Activated T-cell treated with anti-CD3 and anti-CD28 coated beads for 4 hours (primary cell): Measurements from ENCODE around the gene TTC31.
"Not testable (repeated sequence)": the region's sequence is repeated elsewhere in the genome, so short reads cannot be mapped to it uniquely, and the experiment has no call there.

Experiments used
- DNase-seq: peaks from one replicate; pipeline ENCODE4 v3.0.0-alpha.2; 2020

Gene TTC31

DNA sequence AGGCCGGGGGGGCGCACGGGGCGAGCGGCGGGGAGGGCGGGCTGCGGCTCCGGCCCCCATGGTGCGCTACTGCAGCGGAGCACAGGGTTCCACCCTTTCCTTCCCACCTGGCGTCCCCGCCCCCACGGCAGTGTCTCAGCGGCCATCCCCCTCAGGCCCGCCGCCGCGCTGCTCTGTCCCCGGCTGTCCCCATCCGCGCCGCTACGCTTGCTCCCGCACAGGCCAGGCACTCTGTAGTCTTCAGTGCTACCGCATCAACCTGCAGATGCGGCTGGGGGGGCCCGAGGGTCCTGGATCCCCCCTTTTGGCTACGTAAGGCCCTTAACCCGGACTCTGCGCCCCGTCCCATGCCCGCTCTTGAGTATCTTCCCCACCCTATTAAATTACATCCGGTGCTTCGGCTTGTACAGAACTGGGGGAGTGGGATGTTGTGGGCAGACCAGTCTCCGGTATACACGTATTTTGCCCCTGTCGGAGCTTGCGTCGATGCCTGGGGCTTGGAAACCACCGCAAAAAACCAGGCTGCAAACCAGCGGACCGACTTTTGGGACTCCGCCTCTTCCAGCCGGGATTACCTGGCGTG is 25.2 kb upstream of the TTC31 start:
- DNase-seq, result peak; percentile 69

DNA sequence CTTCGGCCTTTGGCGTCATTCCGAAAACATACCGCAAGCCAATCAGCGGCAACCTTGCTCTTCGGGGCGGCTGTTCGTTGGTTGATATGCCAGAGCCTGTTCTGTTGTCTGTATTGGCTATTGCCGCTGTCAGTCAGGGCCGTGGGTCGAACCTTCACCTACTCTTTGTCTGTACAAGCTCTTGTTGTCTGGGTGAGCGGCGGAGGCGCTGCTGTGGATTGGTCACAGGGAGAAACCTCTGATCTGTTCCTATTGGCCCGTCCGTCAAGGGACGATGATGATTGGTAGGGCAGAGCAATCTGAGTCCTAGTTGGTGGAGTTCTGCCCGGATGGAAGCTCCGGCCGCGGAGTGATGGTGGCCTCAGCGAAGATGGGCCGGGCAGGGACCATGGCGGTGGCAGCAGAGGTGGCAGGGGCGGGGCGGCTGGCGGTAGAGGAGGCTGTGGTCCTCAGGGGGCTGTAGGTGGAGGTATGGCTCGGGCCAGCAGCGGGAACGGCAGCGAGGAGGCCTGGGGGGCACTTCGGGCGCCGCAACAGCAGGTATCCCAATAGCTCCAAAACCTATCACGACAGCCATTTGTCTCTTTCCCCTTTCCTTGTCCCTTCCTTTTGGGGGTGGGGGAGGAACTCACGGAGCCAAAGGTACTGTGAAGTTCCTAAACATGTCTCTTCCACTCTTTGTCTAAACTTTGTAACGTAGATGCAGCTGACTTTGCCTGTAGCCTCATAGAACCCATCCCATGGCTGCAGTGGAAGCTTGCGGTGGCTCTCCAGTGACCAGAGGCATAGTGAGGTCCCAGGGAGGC is 24.5 kb upstream of the TTC31 start, which contains the start of gene WBP1:
TSS of gene WBP1 (plus strand) at position 307 of the 806 bp plus-strand sequence. CDS start at position 472, 165 bp downstream.
- DNase-seq, result peak; percentile 98

DNA sequence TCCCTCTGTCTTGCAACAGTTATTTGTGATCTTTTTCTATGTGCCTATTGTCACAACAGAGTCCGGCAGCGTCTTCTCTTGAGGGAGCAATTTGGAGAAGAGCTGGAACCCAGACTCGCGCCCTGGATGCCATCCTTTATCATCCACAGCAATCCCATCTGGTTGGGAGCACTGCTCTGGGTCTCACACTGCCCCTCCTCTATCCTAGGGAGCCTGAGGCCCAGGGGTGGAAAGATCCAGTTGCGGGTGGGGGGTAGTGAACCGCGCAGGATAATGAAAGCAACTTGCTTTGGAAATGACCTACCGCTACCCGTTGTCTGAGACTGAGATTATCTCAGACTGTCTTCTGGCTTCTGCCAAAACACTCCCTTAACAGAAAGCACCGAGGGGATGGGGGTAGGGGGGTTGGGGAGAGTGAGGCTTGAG is 23.9 kb upstream of the TTC31 start:
- no peak for DNase-seq

DNA sequence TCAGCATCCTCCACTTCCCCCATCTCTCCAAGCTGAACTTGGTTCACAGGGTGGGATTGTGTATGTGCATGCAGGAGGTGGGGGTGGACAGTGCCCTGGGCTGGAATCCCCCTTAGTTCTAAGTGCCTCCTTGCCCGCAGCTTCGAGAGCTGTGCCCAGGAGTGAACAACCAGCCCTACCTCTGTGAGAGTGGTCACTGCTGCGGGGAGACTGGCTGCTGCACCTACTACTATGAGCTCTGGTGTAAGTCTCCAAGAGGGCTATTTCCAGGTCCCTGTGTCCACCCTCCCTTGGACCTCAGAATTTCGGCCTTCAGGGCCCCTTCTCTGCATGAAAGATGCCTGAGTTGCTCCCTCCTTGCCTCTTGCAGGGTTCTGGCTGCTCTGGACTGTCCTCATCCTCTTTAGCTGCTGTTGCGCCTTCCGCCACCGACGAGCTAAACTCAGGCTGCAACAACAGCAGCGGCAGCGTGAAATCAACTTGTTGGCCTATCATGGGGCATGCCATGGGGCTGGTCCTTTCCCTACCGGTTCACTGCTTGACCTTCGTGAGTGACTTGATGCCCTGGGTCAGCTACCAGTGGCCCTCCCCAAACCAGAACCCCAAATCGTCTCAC is 23.3 kb upstream of the TTC31 start:
- DNase-seq, result not testable (repeated sequence)

DNA sequence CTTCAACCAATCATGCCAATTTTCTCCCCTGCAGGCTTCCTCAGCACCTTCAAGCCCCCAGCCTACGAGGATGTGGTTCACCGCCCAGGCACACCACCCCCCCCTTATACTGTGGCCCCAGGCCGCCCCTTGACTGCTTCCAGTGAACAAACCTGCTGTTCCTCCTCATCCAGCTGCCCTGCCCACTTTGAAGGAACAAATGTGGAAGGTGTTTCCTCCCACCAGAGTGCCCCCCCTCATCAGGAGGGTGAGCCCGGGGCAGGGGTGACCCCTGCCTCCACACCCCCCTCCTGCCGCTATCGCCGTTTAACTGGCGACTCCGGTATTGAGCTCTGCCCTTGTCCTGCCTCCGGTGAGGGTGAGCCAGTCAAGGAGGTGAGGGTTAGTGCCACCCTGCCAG is 22.7 kb upstream of the TTC31 start:
- DNase-seq, result not testable (repeated sequence)

DNA sequence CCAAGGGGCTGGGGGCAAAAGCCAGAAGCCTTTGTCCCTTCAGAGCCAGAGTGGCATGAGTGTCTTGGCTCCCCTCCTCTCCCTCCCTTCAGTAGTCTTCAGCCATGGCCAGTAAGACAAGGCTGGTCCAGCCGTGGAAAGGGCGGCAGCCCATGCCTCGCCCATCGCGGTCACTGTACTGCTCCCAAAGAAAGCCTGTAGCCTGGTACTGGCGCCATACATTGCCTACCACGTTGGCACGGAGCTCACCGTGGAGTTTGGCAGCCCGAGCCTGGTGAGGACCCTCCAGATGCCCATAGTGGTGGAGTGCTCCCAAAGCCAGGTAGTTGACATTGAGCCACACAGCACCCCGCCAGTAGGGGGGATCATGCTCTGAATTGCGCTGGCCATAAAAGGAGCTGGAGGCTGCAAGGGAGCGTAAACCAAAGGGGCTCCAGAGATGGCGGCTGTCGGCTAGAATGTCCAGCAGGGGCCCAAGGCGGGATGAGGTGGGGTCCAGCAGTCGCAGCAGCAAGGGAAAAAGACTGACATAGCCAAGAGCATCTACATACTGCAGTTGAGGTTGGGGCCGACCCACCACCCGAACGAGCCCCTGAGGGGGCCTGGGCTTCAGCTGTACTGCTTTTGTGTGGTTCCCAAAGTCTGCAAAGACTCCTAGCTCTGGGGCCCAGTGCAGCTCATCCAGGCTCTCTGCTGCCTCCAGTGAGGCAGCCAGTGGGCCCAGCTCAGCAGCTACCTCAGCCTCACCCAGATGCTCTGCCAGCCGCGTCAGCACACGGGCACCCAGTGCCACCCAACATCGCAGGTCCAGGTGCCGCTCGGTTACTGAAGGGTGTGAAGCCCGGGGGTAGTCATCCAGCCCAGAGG is 21.5 kb upstream of the TTC31 start:
- no peak for DNase-seq

DNA sequence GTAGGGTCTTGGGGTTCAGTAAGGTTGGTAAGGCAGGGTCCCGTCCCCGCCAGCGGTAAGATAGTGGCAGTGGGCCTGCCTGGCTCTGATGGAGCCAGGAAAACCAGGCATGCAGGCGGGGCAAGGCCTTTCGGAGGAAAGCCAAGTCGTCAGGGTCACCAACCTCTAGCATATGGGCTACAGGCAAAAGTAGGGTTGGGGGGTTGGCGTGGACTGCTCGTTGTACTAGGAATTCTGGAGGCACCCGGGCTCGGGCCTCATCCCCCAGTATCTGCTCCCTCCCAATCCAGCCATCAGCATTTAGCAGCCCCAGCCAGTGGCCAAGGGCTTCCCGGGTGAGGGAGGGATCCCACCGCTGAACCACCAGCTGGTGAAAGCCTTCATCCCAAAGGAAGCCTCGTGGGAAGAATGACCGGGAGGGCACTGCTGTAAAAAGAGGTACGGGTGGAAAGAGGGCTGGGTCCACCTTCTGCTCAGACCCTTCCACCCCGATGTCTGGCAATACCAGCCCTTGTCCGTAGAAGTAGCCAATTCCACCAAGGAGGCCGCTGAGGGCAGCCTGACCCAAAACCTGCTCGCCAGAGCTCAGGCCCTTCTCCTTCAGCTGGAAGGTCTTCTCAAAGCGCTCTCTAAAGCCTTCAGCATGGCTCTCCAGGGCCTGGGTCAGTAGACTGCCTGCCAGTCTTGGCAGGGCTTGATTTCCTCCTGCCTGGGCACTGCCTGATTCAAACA is 20.7 kb upstream of the TTC31 start:
- DNase-seq, result no peak

DNA sequence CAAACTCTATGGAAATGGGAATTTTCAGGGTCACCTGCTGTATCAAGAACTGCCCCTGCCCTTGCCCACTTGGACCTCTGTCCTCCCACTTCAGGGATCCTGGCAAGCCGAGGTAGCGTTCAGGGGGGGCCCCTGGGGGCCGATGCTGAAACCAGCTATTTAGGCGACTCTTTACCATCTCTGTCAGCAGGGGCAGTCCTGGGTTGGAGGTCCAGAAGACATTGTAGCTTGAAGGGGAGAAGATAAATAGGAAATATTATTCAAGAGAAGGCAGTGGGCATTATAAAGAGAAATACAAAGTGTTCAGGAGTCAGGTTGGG is 20.1 kb upstream of the TTC31 start:
- DNase-seq, result no peak

DNA sequence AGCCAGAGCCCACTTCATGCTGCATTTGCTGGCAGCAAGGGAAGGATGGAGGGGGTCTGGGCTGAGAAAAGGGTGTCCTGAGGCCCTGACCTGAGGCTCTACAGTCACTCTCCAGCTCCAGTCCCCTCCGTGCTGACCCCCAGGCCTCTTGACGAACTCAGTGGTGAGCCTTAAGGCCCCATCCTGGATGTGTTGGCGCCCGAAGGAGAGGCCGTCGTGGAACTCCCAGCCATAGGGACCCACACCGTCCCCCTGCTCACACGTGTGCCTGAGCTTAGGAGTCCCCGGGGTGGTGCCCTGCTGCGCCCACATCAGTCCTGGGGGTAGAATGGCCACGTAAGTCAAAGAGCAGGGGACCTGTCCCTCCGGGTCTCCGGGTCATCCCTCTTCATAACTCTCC is 18.5 kb upstream of the TTC31 start:
- DNase-seq, result no peak

DNA sequence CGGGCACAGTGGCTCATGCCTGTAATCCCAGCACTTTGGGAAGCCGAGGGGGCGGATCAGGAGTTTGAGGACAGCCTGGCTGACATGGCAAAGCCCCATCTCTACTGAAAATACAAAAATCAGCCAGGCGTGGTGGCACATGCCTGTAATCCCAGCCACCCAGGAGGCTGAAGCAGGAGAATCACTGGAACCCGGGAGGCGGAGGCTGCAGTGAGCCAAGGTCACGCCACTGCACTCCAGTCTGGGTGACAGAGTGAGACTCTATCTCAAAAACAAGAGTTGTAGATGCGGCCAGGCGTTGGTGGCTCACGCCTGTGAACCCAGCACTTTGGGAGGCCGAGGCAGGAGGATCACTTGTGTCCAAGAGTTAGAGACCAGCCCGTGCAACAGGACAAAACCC is 12.1 kb upstream of the TTC31 start:
- not testable (repeated sequence) for DNase-seq

DNA sequence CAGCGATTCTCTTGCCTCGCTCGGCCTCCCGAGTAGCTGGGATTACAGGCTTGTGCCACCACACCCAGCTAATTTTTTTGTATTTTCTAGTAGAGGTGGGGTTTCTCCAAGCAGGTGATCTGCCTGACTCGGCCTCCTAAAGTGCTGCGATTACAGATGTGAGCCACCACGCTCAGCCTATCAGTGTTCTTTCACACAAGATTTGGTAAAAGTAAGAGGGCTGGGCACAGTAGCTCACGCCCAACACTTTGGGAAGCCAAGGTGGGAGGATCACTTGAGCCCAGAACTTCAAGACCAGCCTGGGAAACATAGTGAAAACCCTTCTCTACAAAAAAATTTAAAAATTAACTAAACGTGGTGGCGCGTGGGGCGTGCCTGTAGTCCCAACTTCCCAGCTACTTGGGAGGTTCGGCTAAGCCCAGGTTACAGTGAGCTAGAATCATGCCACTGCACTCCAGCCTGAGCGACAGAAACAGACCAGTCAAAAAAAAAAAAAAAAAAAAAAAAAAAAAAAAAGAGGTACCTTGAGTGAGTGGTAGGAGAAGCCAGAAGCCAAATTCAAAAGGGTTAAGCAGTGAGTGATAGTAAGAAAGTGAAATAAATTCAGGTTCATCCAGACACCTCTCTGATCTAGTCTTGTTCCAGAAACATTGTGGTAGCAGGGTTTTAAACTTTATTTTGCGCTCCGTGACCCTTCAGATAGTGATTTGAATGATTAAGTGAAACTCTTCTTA is 11.4 kb upstream of the TTC31 start:
- DNase-seq, result no peak

DNA sequence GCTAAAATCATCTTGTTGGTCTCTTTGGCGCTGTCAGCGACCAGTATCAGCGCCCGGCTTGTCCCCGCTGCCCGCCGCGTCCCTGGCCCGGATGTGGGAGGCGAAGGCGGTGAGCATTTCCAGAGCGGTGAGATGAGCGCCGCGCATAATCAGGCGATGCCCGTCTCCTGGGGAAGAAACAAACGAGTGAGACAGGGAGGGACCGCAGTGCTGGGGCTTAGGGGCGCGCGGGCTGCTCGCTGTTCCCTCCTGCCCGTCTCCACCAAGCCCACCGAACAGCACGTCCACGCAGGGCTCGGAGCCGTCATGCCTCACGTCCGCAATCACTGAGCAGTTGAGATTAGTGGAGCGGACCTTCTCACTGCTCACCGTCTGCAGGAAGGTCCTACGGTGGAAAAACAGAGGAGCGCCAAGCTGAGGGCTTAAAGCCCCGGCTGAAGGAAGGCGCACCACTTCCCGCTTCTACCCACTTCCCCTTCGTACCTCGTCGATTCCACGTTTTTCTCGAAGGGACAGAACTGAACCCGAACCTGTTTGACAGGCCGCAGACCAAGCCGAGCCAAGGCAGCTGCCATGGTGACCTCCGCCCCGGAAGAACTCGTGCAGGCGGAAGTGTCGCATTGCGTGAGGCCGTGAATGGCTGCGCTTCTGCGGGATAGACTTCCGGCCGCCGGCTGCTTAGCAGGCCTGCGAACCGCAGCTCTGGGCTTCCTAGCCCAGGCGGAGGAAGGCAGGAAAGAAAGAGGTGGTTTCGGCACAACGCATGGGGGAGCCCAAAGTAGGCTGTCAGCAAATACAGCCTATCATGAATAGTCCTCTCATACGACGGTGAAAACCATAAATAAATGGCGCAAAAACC is 10.6 kb upstream of the TTC31 start, which contains the start of gene MRPL53:
TSS of gene MRPL53 (minus strand) at position 595 of the 859 bp plus-strand sequence. CDS start at position 575, 20 bp downstream.
- DNase-seq, result peak; percentile 94

DNA sequence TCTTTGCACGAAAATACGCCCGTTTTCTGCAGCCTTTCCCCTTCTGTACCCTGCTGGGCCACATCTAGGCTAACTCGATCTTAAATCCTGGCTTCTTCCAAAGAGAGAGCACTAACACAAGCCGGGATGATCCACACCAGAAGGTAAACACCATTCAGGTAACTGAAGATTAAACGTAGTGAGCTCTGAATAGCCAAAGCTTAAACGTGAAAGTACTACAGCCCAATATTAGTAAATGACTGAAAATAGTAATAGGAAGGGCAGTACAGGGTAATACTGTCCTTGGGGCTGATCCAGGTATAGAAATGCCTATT is 10.0 kb upstream of the TTC31 start:
- no peak for DNase-seq

DNA sequence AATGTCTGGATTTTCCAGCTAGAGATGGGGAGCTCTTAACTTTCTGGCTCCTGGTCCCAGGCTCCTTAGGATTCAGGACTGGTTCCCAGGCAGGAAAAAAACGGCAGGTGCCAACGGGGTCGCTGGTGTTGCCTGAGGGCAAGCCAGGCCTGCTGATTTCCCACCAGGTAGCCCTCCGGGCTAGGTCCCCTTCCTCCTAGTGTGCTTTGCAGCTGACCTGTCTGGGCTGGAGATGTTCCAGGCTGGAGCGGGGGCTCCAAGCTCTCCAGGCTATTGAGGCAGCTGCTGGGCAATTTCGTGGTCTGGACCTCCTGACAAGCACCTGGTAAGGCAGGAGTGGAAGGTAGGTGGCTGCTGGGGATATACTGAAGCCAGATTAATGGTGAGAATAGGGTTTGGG is 8.4 kb upstream of the TTC31 start:
- no peak for DNase-seq

DNA sequence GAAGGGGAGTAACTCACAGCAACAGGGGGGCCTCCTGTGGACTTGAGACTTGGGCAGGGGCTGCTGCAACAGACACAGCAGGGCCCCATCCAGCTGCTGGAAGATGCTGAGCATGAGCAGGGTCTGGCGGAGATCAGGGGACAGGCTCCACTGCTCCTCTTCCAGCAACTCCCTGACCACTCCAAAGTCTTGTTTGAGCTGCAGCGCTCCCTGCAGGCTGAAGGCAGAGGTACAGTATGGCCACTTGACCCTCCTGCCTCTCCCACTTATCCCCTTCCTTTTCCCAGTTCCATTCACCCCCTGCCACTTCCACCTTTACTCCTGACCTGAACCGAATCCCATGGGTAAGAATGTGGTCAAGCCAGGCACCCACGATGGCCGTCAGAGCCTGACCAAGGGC is 8.0 kb upstream of the TTC31 start:
- no peak for DNase-seq

DNA sequence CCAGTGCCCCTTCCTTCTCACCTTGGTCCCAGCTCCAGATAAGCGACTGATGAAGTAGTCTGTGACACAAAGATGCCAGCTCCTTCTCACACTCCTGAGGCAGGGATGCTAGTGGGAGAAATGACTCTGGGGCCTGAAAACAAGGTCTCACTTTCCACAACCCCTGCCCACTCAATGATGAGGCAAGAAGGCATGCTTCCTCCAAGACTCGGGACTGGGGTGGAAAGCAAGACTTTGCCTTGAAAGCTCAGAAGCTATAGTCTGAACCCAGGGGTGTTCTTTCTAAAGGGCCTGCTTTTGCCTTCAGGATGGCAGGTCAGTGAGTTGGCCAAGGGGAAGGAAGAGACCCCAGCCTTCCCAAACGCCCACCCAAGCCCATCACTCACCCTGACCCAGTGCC is 1.4 kb upstream of the TTC31 start:
- DNase-seq, result no peak

DNA sequence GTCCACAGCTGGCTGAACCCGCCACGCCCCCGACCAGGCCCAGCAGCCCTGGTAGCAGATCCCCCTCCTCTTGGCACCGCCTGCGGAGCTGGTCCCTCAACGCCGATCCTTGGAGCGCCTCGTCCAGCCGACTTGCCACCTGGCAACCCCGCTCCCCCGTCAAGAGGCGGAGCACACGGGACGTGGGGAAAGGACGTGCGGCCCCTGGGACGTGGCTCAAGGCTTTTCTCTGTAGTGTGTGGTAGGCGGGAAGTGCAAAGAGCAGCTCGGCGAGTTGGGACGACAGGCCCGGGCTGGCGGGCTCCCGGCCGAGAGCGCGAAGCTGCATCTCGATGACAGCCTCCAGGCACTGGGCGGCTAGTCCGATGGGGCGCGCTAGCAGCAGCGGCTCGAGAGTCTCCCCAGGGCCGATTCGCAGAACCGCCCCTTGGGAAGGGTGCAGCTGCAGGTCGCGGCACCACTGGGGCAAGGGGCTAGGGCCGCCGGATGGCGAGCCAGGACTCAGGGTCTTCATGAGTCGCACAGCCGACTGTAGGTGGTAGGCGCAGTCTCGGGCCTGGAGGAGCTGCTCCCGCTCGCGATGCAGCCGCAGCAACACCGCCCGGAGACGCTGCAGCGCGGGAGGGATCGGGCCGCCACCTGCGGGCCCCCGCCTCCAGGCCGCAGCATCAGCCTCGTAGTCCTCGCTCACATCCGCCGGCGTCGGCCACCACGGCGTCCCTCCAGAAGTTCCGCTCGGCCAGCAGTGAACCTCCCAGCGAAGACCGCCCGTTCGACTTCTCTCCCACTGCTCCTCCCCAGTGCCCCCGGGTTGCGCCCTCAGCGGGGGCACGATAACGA is 700 bp upstream of the TTC31 start:
- DNase-seq, result peak; percentile 27

DNA sequence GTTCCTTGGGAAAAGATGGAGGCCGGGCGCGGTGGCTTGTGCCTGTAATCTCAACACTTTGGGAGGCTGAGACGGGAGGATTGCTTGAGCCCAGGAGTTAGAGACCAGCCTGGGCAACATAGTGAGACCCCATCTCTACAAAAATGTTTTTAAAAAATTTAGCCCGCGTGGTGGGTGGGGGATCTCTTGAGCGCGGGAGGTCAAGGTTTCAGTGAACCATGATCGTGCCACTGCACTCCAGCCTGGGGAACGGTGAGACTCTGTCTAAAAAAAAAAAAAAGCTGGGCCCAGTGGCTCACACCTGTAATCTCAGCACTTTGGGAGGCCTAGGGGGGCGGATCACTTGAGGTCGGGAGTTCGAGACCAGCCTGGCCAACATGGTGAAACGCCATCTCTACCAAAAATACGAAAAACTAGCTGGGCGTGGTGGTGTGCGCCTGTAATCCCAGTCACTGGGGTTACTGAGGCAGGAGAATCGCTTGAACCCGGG is 839 bp downstream of the TTC31 start:
- DNase-seq, result not testable (repeated sequence)

DNA sequence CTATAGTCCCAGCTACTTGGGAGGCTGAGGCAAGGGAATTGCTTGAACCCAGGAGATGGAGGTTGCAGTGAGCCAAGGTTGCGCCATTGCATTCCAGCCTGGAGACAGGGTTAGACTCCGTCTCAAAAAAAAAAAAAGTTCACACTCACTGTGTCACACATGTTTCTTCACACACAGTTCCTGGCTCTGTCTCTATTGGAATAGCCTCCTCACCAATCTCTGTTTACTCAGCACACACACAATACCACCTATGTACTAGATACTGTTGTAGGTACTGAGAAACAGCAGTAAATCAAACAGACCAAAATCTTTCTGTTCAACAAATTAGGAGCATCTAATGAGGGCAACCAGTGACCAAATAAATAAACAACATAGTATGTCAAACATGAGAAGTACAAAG is 3.3 kb downstream of the TTC31 start:
- DNase-seq, result no peak
